ENCODE measurements around the gene VMP1.
"Not testable (repeated sequence)": the region's sequence is repeated elsewhere in the genome, so short reads cannot be mapped to it uniquely, and the experiment has no call there.

Gene VMP1

GRCh38 chr17:59804901-59805465, 97.5 kb downstream of the VMP1 start:
- H3K27ac ChIP-seq = peak overlapping the region; percentile 10 to 98 (median 92); a peak in 21 of 22 replicates
- H3K4me1 ChIP-seq = peaks cover 0 to 89% (median 39%) of the 10 kb centered on the region in 10 experiments; a peak in 16 of 20 replicates
- no peaks in the 10 kb centered on the region for H3K27me3 ChIP-seq
- no peaks in the 10 kb centered on the region for H3K9me3 ChIP-seq (replicated peaks in 1 of 11)
- peak overlapping the region in 9 of 11 experiments; percentile 37 to 83 (median 76); a peak in 16 of 22 replicates for H3K9ac ChIP-seq
- H3K4me2 ChIP-seq = peak overlapping the region in 9 of 11 experiments; percentile 24 to 80 (median 56); a peak in 15 of 22 replicates
- H4K20me1 ChIP-seq = no peaks in the 10 kb centered on the region
- peaks cover 4 to 18% (median 7%) of the 10 kb centered on the region in 11 experiments; a peak in 18 of 22 replicates for H3K36me3 ChIP-seq
- peak in 2 of 11 experiments; percentile 54 to 61; a peak in 2 of 22 replicates for TF ChIP-seq Cebpa-rat (IDR thresholded peaks at IDR 0.05)
- peak overlapping the region in 2 of 10 experiments; percentile 11 to 12; a peak in 2 of 20 replicates for H3K4me3 ChIP-seq

- peaks cover 7 to 29% (median 19%) of the 10 kb centered on the region in 11 experiments; a peak in 20 of 22 replicates for H3K36me3 ChIP-seq
- not testable (repeated sequence) for H3K27me3 ChIP-seq; H3K9me3 ChIP-seq (replicated peaks in 1 of 11); H3K4me3 ChIP-seq; H4K20me1 ChIP-seq
- peak overlapping the region in 2 of 11 experiments; percentile 34 to 51; a peak in 2 of 22 replicates for H3K9ac ChIP-seq
- peaks cover 1 to 89% (median 38%) of the 10 kb centered on the region in 10 experiments; a peak in 19 of 20 replicates for H3K4me1 ChIP-seq
- peak overlapping the region in 8 of 11 experiments; percentile 38 to 98 (median 67); a peak in 15 of 22 replicates for H3K27ac ChIP-seq
- peak overlapping the region in 4 of 11 experiments; percentile 27 to 69 (median 61); a peak in 6 of 22 replicates for H3K4me2 ChIP-seq
These were observed 98.9 kb downstream of the VMP1 start for GRCh38 chr17:59806322-59806721.

- TF ChIP-seq Cebpa-rat (IDR thresholded peaks at IDR 0.05) = no peak
- H3K9ac ChIP-seq = peak overlapping the region in 1 of 11 experiments; percentile 25; a peak in 1 of 22 replicates
- no peaks in the 10 kb centered on the region for H4K20me1 ChIP-seq
- H3K4me1 ChIP-seq = peaks cover 14 to 89% (median 45%) of the 10 kb centered on the region in 10 experiments
- no peak overlapping the region for H3K4me3 ChIP-seq
- peak overlapping the region in 3 of 11 experiments; percentile 29 to 69 (median 59); a peak in 5 of 22 replicates for H3K4me2 ChIP-seq
- no peaks in the 10 kb centered on the region for H3K27me3 ChIP-seq
- no peaks in the 10 kb centered on the region for H3K9me3 ChIP-seq (replicated peaks in 1 of 11)
- H3K36me3 ChIP-seq = peaks cover 7 to 37% (median 27%) of the 10 kb centered on the region in 11 experiments; a peak in 21 of 22 replicates
- peak overlapping the region in 8 of 11 experiments; percentile 3 to 98 (median 64); a peak in 11 of 22 replicates for H3K27ac ChIP-seq
These were observed 100.5 kb downstream of the VMP1 start for GRCh38 chr17:59807892-59808509.

GRCh38 chr17:59810894-59811153, 103.4 kb downstream of the VMP1 start:
- Histone ChIP-seq H3K4me3 (no peak overlapping the region), H3K9me3 (replicated peaks in 1 of 11) (no peaks in the 10 kb centered on the region), H3K4me1 (peaks cover 14 to 95% (median 36%) of the 10 kb centered on the region in 10 experiments), H4K20me1 (no peaks in the 10 kb centered on the region), H3K27ac (peak overlapping the region in 10 of 11 experiments; percentile 64 to 85 (median 80); a peak in 18 of 22 replicates), H3K27me3 (no peaks in the 10 kb centered on the region), H3K4me2 (peak overlapping the region in 5 of 11 experiments; percentile 41 to 93 (median 81); a peak in 8 of 22 replicates), H3K9ac (peak overlapping the region in 3 of 11 experiments; percentile 64 to 70 (median 67); a peak in 3 of 22 replicates), H3K36me3 (peaks cover 15 to 65% (median 40%) of the 10 kb centered on the region in 11 experiments)
- TF ChIP-seq Cebpa-rat (IDR thresholded peaks at IDR 0.05) = no peak

GRCh38 chr17:59811209-59811608, 103.8 kb downstream of the VMP1 start:
- Histone ChIP-seq H3K27me3 (no peaks in the 10 kb centered on the region), H3K4me1 (peaks cover 14 to 98% (median 38%) of the 10 kb centered on the region in 10 experiments), H3K27ac (peak overlapping the region; percentile 64 to 85 (median 79)), H3K36me3 (peaks cover 19 to 68% (median 43%) of the 10 kb centered on the region in 11 experiments), H4K20me1 (no peaks in the 10 kb centered on the region), H3K4me3 (peak overlapping the region in 1 of 10 experiments; percentile 17; a peak in 1 of 20 replicates), H3K9me3 (replicated peaks in 1 of 11) (no peaks in the 10 kb centered on the region), H3K9ac (peak overlapping the region in 7 of 11 experiments; percentile 45 to 70 (median 64); a peak in 11 of 22 replicates), H3K4me2 (peak overlapping the region; percentile 24 to 93 (median 64); a peak in 18 of 22 replicates)
- no peak for TF ChIP-seq Cebpa-rat (IDR thresholded peaks at IDR 0.05)

GRCh38 chr17:59812139-59812538, 104.7 kb downstream of the VMP1 start:
- no peak for TF ChIP-seq Cebpa-rat (IDR thresholded peaks at IDR 0.05)
- H3K4me2 ChIP-seq = peak overlapping the region; percentile 24 to 93 (median 64); a peak in 20 of 22 replicates
- no peaks in the 10 kb centered on the region for H4K20me1 ChIP-seq
- peaks cover 14 to 91% (median 38%) of the 10 kb centered on the region in 10 experiments for H3K4me1 ChIP-seq
- H3K9me3 ChIP-seq (replicated peaks in 1 of 11) = no peaks in the 10 kb centered on the region
- H3K36me3 ChIP-seq = peaks cover 27 to 78% (median 53%) of the 10 kb centered on the region in 11 experiments
- H3K27me3 ChIP-seq = no peaks in the 10 kb centered on the region
- H3K27ac ChIP-seq = peak overlapping the region; percentile 64 to 85 (median 79)
- peak overlapping the region in 9 of 11 experiments; percentile 34 to 70 (median 55); a peak in 12 of 22 replicates for H3K9ac ChIP-seq
- H3K4me3 ChIP-seq = peak overlapping the region in 1 of 10 experiments; percentile 17; a peak in 3 of 20 replicates

- H3K4me1 ChIP-seq = peaks cover 14 to 71% (median 38%) of the 10 kb centered on the region in 10 experiments
- no peaks in the 10 kb centered on the region for H3K27me3 ChIP-seq
- H3K4me3 ChIP-seq = no peak overlapping the region
- H3K9me3 ChIP-seq (replicated peaks in 1 of 11) = no peaks in the 10 kb centered on the region
- H3K4me2 ChIP-seq = peak overlapping the region in 4 of 11 experiments; percentile 13 to 93 (median 40); a peak in 6 of 22 replicates
- H3K36me3 ChIP-seq = peaks cover 27 to 84% (median 58%) of the 10 kb centered on the region in 11 experiments
- TF ChIP-seq Cebpa-rat (IDR thresholded peaks at IDR 0.05) = no peak
- H3K9ac ChIP-seq = 0 out of 22 replicates have a peak overlapping the region, but pooled peaks of 1 of the 11 experiments have one; percentile 3
- H4K20me1 ChIP-seq = no peaks in the 10 kb centered on the region
- H3K27ac ChIP-seq = peak overlapping the region in 8 of 11 experiments; percentile 3 to 85 (median 22); a peak in 14 of 22 replicates
These were observed 106.8 kb downstream of the VMP1 start for GRCh38 chr17:59814276-59814675.

- H3K36me3 ChIP-seq = peaks cover 26 to 84% (median 60%) of the 10 kb centered on the region in 11 experiments
- peak overlapping the region in 4 of 11 experiments; percentile 13 to 93 (median 32); a peak in 5 of 22 replicates for H3K4me2 ChIP-seq
- TF ChIP-seq Cebpa-rat (IDR thresholded peaks at IDR 0.05) = no peak
- H3K9me3 ChIP-seq (replicated peaks in 1 of 11) = no peaks in the 10 kb centered on the region
- H3K4me3 ChIP-seq = no peak overlapping the region
- peaks cover 14 to 73% (median 38%) of the 10 kb centered on the region in 10 experiments for H3K4me1 ChIP-seq
- peak overlapping the region in 8 of 11 experiments; percentile 3 to 85 (median 22); a peak in 14 of 22 replicates for H3K27ac ChIP-seq
- no peaks in the 10 kb centered on the region for H4K20me1 ChIP-seq
- peak overlapping the region in 1 of 11 experiments; percentile 3; a peak in 1 of 22 replicates for H3K9ac ChIP-seq
- no peaks in the 10 kb centered on the region for H3K27me3 ChIP-seq
These were observed 107.2 kb downstream of the VMP1 start for GRCh38 chr17:59814685-59815084.

Data from BLaER1 treated with 17β-estradiol and CSF1 and Interleukin-3, amounts not matched to agents 10 nM and 100 nM (cell line).